OCI-LY7 (cell line): ENCODE measurements around the gene TMEM182. TPM values are rescaled to one million over a fixed set of nuclear protein-coding genes. Genes with fewer than 3 reads are reported as not detected.
A peak's percentile ranks its signal among the peaks of the same experiment; 100 is the strongest.

ENCODE experiments used
- BruUV-seq: library from RNA; stranded (reverse); fragments of 400-500 nt; replicated peaks from 2 replicates; lab custom pipeline; 2021; lab: Mats Ljungman, UMichigan
- CTCF ChIA-PET: fragments of 300-600 bp; sonication (Branson Sonifier 250); formaldehyde crosslinking; loops from one replicate; lab custom pipeline; 2022; ENCODE audit warnings: antibody characterized with exemption; ENCODE audit not compliant: unreplicated experiment; lab: Charles Lee
- POLR2A ChIA-PET: fragments of 300-600 bp; sonication (Branson Sonifier 250); formaldehyde crosslinking; loops from one replicate; lab custom pipeline; 2022; ENCODE audit warnings: antibody characterized with exemption; lab: Charles Lee
- DNase-seq: peaks from one replicate; pipeline ENCODE4 v3.0.0-alpha.2; 2015; ENCODE audit warnings: low spot score
- H2AFZ ChIP-seq: fragments of 200-600 bp; sonication (generic), shearing (Covaris generic); 2 replicates; pipeline ENCODE4 v1.6.1; 2014; ENCODE audit warnings: mild to moderate bottlenecking, antibody characterized with exemption, low read length, moderate library complexity
- H3K27ac ChIP-seq: fragments of 200-600 bp; sonication (generic); 2 replicates; pipeline ENCODE4 v1.5.1; 2014; ENCODE audit warnings: mixed run types, low read depth, mild to moderate bottlenecking, moderate library complexity, low read length, inconsistent platforms; ENCODE audit not compliant: poor library complexity, severe bottlenecking
- H3K36me3 ChIP-seq: fragments of 200-600 bp; sonication (generic); 2 replicates; pipeline ENCODE4 v1.6.1; 2014; ENCODE audit warnings: mild to moderate bottlenecking, antibody characterized with exemption, low read length, moderate library complexity, mixed read lengths; ENCODE audit not compliant: insufficient read depth
- H3K4me1 ChIP-seq: fragments of 200-600 bp; sonication (generic); 2 replicates; pipeline ENCODE4 v1.5.1; 2014; ENCODE audit warnings: mild to moderate bottlenecking, low read length; ENCODE audit not compliant: insufficient read depth, poor library complexity, severe bottlenecking
- H3K4me2 ChIP-seq: fragments of 200-600 bp; sonication (generic); 2 replicates; pipeline ENCODE4 v1.6.1; 2014; ENCODE audit warnings: mild to moderate bottlenecking, low read length
- H3K4me3 ChIP-seq: fragments of 200-600 bp; sonication (generic); 2 replicates; pipeline ENCODE4 v1.5.1; 2014; ENCODE audit warnings: mild to moderate bottlenecking, low read depth, low read length; ENCODE audit not compliant: poor library complexity, severe bottlenecking
- H3K79me2 ChIP-seq: fragments of 200-600 bp; sonication (generic); 2 replicates; pipeline ENCODE4 v1.6.1; 2016; ENCODE audit warnings: low read depth, mild to moderate bottlenecking, low read length, moderate library complexity, mixed read lengths; ENCODE audit not compliant: insufficient read depth
- H3K9me2 ChIP-seq: fragments of 200-600 bp; sonication (generic); 2 replicates; pipeline ENCODE4 v1.6.1; 2016; ENCODE audit warnings: mild to moderate bottlenecking, low read length, mixed read lengths; ENCODE audit not compliant: insufficient read depth
- H3K9me3 ChIP-seq: fragments of 200-600 bp; sonication (generic); 2 replicates; pipeline ENCODE4 v1.6.1; 2014; ENCODE audit warnings: mild to moderate bottlenecking, mixed run types, low read length, mixed read lengths
- H4K20me1 ChIP-seq: fragments of 200-600 bp; sonication (generic); 2 replicates; pipeline ENCODE4 v1.6.1; 2014; ENCODE audit warnings: mild to moderate bottlenecking, antibody characterized with exemption, low read length, moderate library complexity, mixed read lengths; ENCODE audit not compliant: insufficient read depth
- CTCF ChIP-seq: fragments of 200-600 bp; sonication (generic); conservative IDR thresholded peaks from 2 replicates; pipeline ENCODE4 v1.5.1; 2014; ENCODE audit warnings: mild to moderate bottlenecking, antibody characterized with exemption, low read length, moderate library complexity, mixed read lengths
- EZH2phosphoT487 ChIP-seq: fragments of 200-600 bp; sonication (generic); IDR thresholded peaks from 2 replicates; pipeline ENCODE4 v1.6.1; 2018; ENCODE audit warnings: low read depth, borderline replicate concordance, mild to moderate bottlenecking, mixed run types, antibody characterized with exemption, low read length, moderate library complexity, mixed read lengths
- intact Hi-C: fragments of 100-400 bp; cut with micrococcal nuclease; formaldehyde crosslinking; loops from one replicate; pipeline ENCODE4 v1.10.0; 2022; ENCODE audit not compliant: unreplicated experiment
- total RNA-seq, 2 experiments: library from RNA; depleted of rRNA in 1 of 2; stranded (reverse); fragments of >200 nt in 1 of 2; shearing (Covaris generic) in 1 of 2; gene quantifications; 2 replicates each; pipeline ENCODE4 v1.2.3, GENCODE V29; 2014 to 2022

Gene TMEM182
- total RNA-seq, 2 experiments from 2014 or later, result 2.1 to 3.2 TPM

- no peak for DNase-seq
- ChIA-PET CTCF (no interaction called here), POLR2A (no interaction called here)
- intact Hi-C loops, result no loop called here
- no peaks in the 10 kb centered on the region for H3K4me1 ChIP-seq
- no peaks in the 10 kb centered on the region for H3K9me2 ChIP-seq
- H3K4me3 ChIP-seq, result no peak overlapping the region
- no TSS peak for BruUV-seq
- H3K4me2 ChIP-seq, result no peak overlapping the region
- no peaks in the 10 kb centered on the region for H3K36me3 ChIP-seq
- H3K79me2 ChIP-seq, result no peaks in the 10 kb centered on the region
- peaks cover 9% of the 10 kb centered on the region for H3K9me3 ChIP-seq
- no peak overlapping the region for H3K27ac ChIP-seq
- H4K20me1 ChIP-seq, result no peaks in the 10 kb centered on the region
- TF ChIP-seq CTCF (no peak), EZH2phosphoT487 (no peak)
- no peak overlapping the region for H2AFZ ChIP-seq
Measured at GRCh38 chr2:102798181-102798580, 36.4 kb downstream of the TMEM182 start.

- POLR2A ChIA-PET, result no interaction called here
- Histone ChIP-seq H3K4me1 (no peaks in the 10 kb centered on the region), H3K36me3 (no peaks in the 10 kb centered on the region), H3K79me2 (no peaks in the 10 kb centered on the region), H4K20me1 (no peaks in the 10 kb centered on the region), H3K27ac (no peak overlapping the region), H3K9me3 (peaks cover 9% of the 10 kb centered on the region), H3K4me3 (no peak overlapping the region), H3K4me2 (no peak overlapping the region), H2AFZ (no peak overlapping the region), H3K9me2 (no peaks in the 10 kb centered on the region)
- no peak for TF ChIP-seq EZH2phosphoT487
- no peak for TF ChIP-seq CTCF
- DNase-seq, result peak; percentile 46
- no TSS peak for BruUV-seq
- CTCF ChIA-PET, result interaction anchor here (0.5 kb wide), 1 partner anchor 62 kb away, joined by 3 read pairs; no protein-coding TSS in a partner anchor
- intact Hi-C loops, result no loop called here
Measured at GRCh38 chr2:102801098-102801718, 39.4 kb downstream of the TMEM182 start.

GRCh38 chr2:102801858-102802699, 40.2 kb downstream of the TMEM182 start:
- Histone ChIP-seq H3K4me3 (no peak overlapping the region), H3K4me2 (no peak overlapping the region), H3K9me2 (no peaks in the 10 kb centered on the region), H2AFZ (no peak overlapping the region), H3K36me3 (no peaks in the 10 kb centered on the region), H3K9me3 (peaks cover 9% of the 10 kb centered on the region), H4K20me1 (no peaks in the 10 kb centered on the region), H3K4me1 (no peaks in the 10 kb centered on the region), H3K27ac (no peak overlapping the region), H3K79me2 (no peaks in the 10 kb centered on the region)
- BruUV-seq, result no TSS peak
- TF ChIP-seq EZH2phosphoT487 (no peak), CTCF (no peak)
- CTCF ChIA-PET, result interaction anchor here (0.5 kb wide), 1 partner anchor 63 kb away, joined by 3 read pairs; no protein-coding TSS in a partner anchor
- POLR2A ChIA-PET, result no interaction called here
- intact Hi-C loops, result no loop called here
- DNase-seq, result no peak
